Keratinocyte (primary cell): Measurements from ENCODE around the gene SLC9C2.

Source experiments
- CTCF ChIP-seq, 3 experiments: IDR thresholded peaks in 1 of 3; conservative IDR thresholded peaks in 1 of 3; optimal IDR thresholded peaks in 1 of 3; 2 replicates in 2 of 3; 3 replicates in 1 of 3; pipeline versions ENCODE3 to v1.5.1; 2011; ENCODE audit warnings: low read length in 3 of 3, mild to moderate bottlenecking in 3 of 3, moderate library complexity in 2 of 3, control low read depth in 1 of 3, inconsistent platforms in 1 of 3; ENCODE audit not compliant: insufficient read depth in 2 of 3; ENCODE audit errors: extremely low read depth in 1 of 3
- EZH2 ChIP-seq: IDR thresholded peaks from one replicate; pipeline ENCODE4 v1.6.1; 2012; ENCODE audit warnings: inconsistent platforms, mild to moderate bottlenecking, low read length, moderate library complexity

- TF ChIP-seq CTCF (optimal IDR thresholded peaks at IDR 0.05 in 1 of 3, IDR thresholded peaks at IDR 0.05 in 1 of 3, conservative IDR thresholded peaks at IDR 0.05 in 1 of 3; ENCODE audit: extremely low read depth in 1 of 3, insufficient read depth in 2 of 3, low read length in 3 of 3): no peak
- no peak for TF ChIP-seq EZH2
Observed at GRCh38 chr1:173545688-173546087, 57.2 kb downstream of the SLC9C2 start.
